HepG2 (cell line): ENCODE results near the gene OFD1. TPM values are rescaled to one million over a fixed set of nuclear protein-coding genes. Genes with fewer than 3 reads are reported as not detected.

Experiments
- ATAC-seq: fragments of 200-7000 bp; cut with Tn5 transposase; 3 replicates; pipeline ENCODE4 v1.9.1; 2020; ENCODE audit warnings: mild to moderate bottlenecking, moderate library complexity
- BruUV-seq: library from RNA; stranded (reverse); fragments of 400-500 nt; replicated peaks from 2 replicates; lab custom pipeline; 2021; lab: Mats Ljungman, UMichigan
- CTCF ChIA-PET: fragments of 300-600 bp; formaldehyde crosslinking; extraction: SDS; loops from one replicate; lab custom pipeline; 2021; ENCODE audit warnings: low total read pairs, inconsistent platforms, low intra/inter-chr PET ratio; lab: Yijun Ruan, JAX
- POLR2A ChIA-PET: fragments of 350-600 bp; sonication (Branson Sonifier 250); formaldehyde crosslinking; loops from one replicate; lab custom pipeline; 2020; ENCODE audit warnings: antibody characterized with exemption, inconsistent platforms; lab: Yijun Ruan, JAX
- DNase-seq: peaks from one replicate; pipeline ENCODE4 v3.0.0-alpha.2; 2015; ENCODE audit warnings: low spot score
- FAIRE-seq: peaks from 3 replicates; lab custom pipeline; 2011; peaks lifted over from hg19 to GRCh38; lab: Jason Lieb, UNC
- H2AFZ ChIP-seq: one replicate; pipeline ENCODE4 v1.6.1; 2011; ENCODE audit warnings: low read length, inconsistent platforms
- H3K27ac ChIP-seq: fragments of 300-600 bp; 3 replicates; pipeline ENCODE4 v1.8.0; 2011; ENCODE audit warnings: mixed run types, mild to moderate bottlenecking, mixed read lengths, low read length, inconsistent platforms; ENCODE audit not compliant: insufficient read depth; ENCODE audit errors: extremely low read length
- H3K27me3 ChIP-seq, 2 experiments: fragments of 200-600 bp in 1 of 2; 2 replicates in 1 of 2; 3 replicates in 1 of 2; pipeline versions ENCODE4 v1.6.0 to v1.8.0; 2011; ENCODE audit warnings: low read length in 2 of 2, mild to moderate bottlenecking in 2 of 2, moderate library complexity in 2 of 2, inconsistent platforms in 1 of 2; ENCODE audit not compliant: insufficient read depth in 2 of 2, control insufficient read depth in 1 of 2
- H3K36me3 ChIP-seq, 2 experiments: fragments of 200-600 bp in 1 of 2; replicated peaks in 1 of 2; 2 replicates in 1 of 2; 3 replicates in 1 of 2; pipeline versions ENCODE4 v1.5.1 to v1.8.0; 2011; ENCODE audit warnings: low read length in 2 of 2, inconsistent platforms in 1 of 2; ENCODE audit not compliant: insufficient read depth in 2 of 2, control insufficient read depth in 1 of 2
- H3K4me1 ChIP-seq: 2 replicates; pipeline ENCODE4 v1.5.1; 2012; ENCODE audit warnings: low read length, inconsistent platforms; ENCODE audit not compliant: insufficient read depth
- H3K4me2 ChIP-seq: 2 replicates; pipeline ENCODE4 v1.6.0; 2011; ENCODE audit warnings: low read depth, low read length, inconsistent platforms
- H3K4me3 ChIP-seq, 3 experiments: fragments of 200-600 bp in 1 of 3; sonication (generic), shearing (Covaris generic) in 1 of 3; replicated peaks in 1 of 3; 2 replicates each; pipeline ENCODE4 v1.5.1; 2011 to 2016; ENCODE audit warnings: low read length in 3 of 3, inconsistent platforms in 2 of 3, low read depth in 2 of 3, mild to moderate bottlenecking in 2 of 3, control low read depth in 1 of 3, mixed read lengths in 1 of 3; ENCODE audit not compliant: insufficient read depth in 1 of 3
- H3K79me2 ChIP-seq: one replicate; pipeline ENCODE4 v1.6.1; 2011; ENCODE audit warnings: low read length, inconsistent platforms; ENCODE audit not compliant: insufficient read depth
- H3K9ac ChIP-seq: 2 replicates; pipeline ENCODE4 v1.6.0; 2011; ENCODE audit warnings: mild to moderate bottlenecking, low read depth, low read length, inconsistent platforms; ENCODE audit not compliant: insufficient read depth
- H3K9me3 ChIP-seq: 2 replicates; pipeline ENCODE4 v1.5.1; 2012; ENCODE audit warnings: mild to moderate bottlenecking, low read length
- H4K20me1 ChIP-seq: 2 replicates; pipeline ENCODE4 v1.6.0; 2011; ENCODE audit warnings: inconsistent platforms, mild to moderate bottlenecking, low read length, moderate library complexity; ENCODE audit not compliant: insufficient read depth
- BCL3 ChIP-seq: sonication (generic); formaldehyde crosslinking; IDR thresholded peaks from 2 replicates; pipeline ENCODE4 v1.5.1; 2020; ENCODE audit warnings: mild to moderate bottlenecking, missing genetic modification reagents, moderate library complexity
- HINFP ChIP-seq: sonication (generic); formaldehyde crosslinking; IDR thresholded peaks from 2 replicates; pipeline ENCODE4 v1.4.0; 2020; ENCODE audit warnings: low read depth, mild to moderate bottlenecking, missing genetic modification reagents
- KLF16 ChIP-seq, 2 experiments: sonication (generic) in 1 of 2; formaldehyde crosslinking in 1 of 2; IDR thresholded peaks; 2 replicates each; pipeline versions ENCODE4 v1.6.1 to v1.8.0; 2016 to 2023; ENCODE audit warnings: missing genetic modification reagents in 2 of 2, missing compliant biosample characterization in 1 of 2
- MYNN ChIP-seq: sonication (generic); formaldehyde crosslinking; IDR thresholded peaks from 2 replicates; pipeline ENCODE4 v1.4.0; 2020; ENCODE audit warnings: mild to moderate bottlenecking, low read depth, missing genetic modification reagents
- SYNCRIP ChIP-seq: fragments of 200-400 bp; formaldehyde crosslinking; IDR thresholded peaks from 2 replicates; pipeline ENCODE4 v1.6.1; 2018; ENCODE audit warnings: mild to moderate bottlenecking, low read depth, low read length; ENCODE audit not compliant: insufficient read depth
- ZC3H13 ChIP-seq: sonication (generic); formaldehyde crosslinking; IDR thresholded peaks from 2 replicates; pipeline ENCODE4 v1.8.1; 2023; ENCODE audit warnings: mild to moderate bottlenecking, missing genetic modification reagents, moderate library complexity
- ZNF512B ChIP-seq: sonication (generic); formaldehyde crosslinking; IDR thresholded peaks from 2 replicates; pipeline ENCODE4 v1.5.1; 2020; ENCODE audit warnings: missing genetic modification reagents, mild to moderate bottlenecking, borderline replicate concordance
- ZNF672 ChIP-seq: sonication (generic); formaldehyde crosslinking; IDR thresholded peaks from 2 replicates; pipeline ENCODE4 v1.8.1; 2022; ENCODE audit warnings: missing genetic modification reagents
- ZNF709 ChIP-seq: sonication (generic); formaldehyde crosslinking; IDR thresholded peaks from 2 replicates; pipeline ENCODE4 v1.5.0; 2020; ENCODE audit warnings: mild to moderate bottlenecking, missing genetic modification reagents
- ZXDC ChIP-seq: sonication (generic); formaldehyde crosslinking; IDR thresholded peaks from 2 replicates; pipeline ENCODE4 v1.5.0; 2020; ENCODE audit warnings: mild to moderate bottlenecking, missing genetic modification reagents
- WGBS: methylation state at CpG from one replicate; pipeline ENCODE4 v1.1.6; 2017; ENCODE audit warnings: low lambda C conversion rate; 5-methylcytosine and 5-hydroxymethylcytosine counted together
- in situ Hi-C: cut with HindIII; loops from 2 replicates; pipeline ENCODE4 v1.10.0; 2017; ENCODE audit warnings: low pct_unique_long_range_greater_than_20kb; ENCODE audit not compliant: extremely low pct_ligation_motif_present
- intact Hi-C: fragments of 100-400 bp; cut with micrococcal nuclease; formaldehyde crosslinking; loops from one replicate; pipeline ENCODE4 v1.10.0; 2022; ENCODE audit not compliant: unreplicated experiment
- polyA plus RNA-seq, 8 experiments: library from polyadenylated mRNA; depleted of rRNA in 3 of 8; stranded (reverse) in 7 of 8; unstranded in 1 of 8; fragments of >200 nt; fragmentation: Illumina TruSeq in 4 of 8; extraction: Trizol in 4 of 8; gene quantifications; 2 replicates each; pipeline versions ENCODE4 v1.2.1 to v1.2.3, GENCODE V29; 2011 to 2016; ENCODE audit warnings: low read depth in 4 of 8, missing spikeins in 1 of 8, mixed read lengths in 1 of 8; ENCODE audit not compliant: insufficient read depth in 1 of 8
- total RNA-seq, 5 experiments: library from RNA; depleted of rRNA; stranded (reverse); fragments of >200 nt; fragmentation: Illumina TruSeq; extraction: Trizol; gene quantifications; 2 replicates each; pipeline ENCODE4 v1.2.3, GENCODE V29; 2016; ENCODE audit warnings: low read depth in 1 of 5

Gene OFD1
- total and polyA plus RNA-seq, 2 of the 13 experiments (the other 11 are each of a cell fraction or from before 2014, with no cell fraction given): 14.9 to 16.4 TPM

GRCh38 chrX:13780868-13781427 is 46.4 kb downstream of the OFD1 start (continued):
- TF ChIP-seq ZNF512B (no peak), ZC3H13 (CRISPR knock-in tag) (no peak), BCL3 (no peak)

GRCh38 chrX:13786048-13786447 is 51.5 kb downstream of the OFD1 start:
- no peak overlapping the region for H3K4me2 ChIP-seq
- no peaks in the 10 kb centered on the region for H3K4me1 ChIP-seq
- H3K27me3 ChIP-seq: 0 out of 5 replicates have a peak, but pooled peaks cover 0 to 4% of the 10 kb centered on the region in 2 experiments
- H2AFZ ChIP-seq: no peak overlapping the region
- in situ Hi-C loops (no loop called here), intact Hi-C loops (no loop called here)
- H4K20me1 ChIP-seq: no peaks in the 10 kb centered on the region
- ATAC-seq (no peak), FAIRE-seq (no peak), DNase-seq (no peak)
- BruUV-seq: no TSS peak
- POLR2A ChIA-PET: no interaction called here
- 3% methylated on average over 5 of the region's 8 CpGs for WGBS
- no peak overlapping the region for H3K4me3 ChIP-seq
- no peaks in the 10 kb centered on the region for H3K79me2 ChIP-seq
- H3K9ac ChIP-seq: no peak overlapping the region
- no peak overlapping the region for H3K27ac ChIP-seq
- H3K36me3 ChIP-seq: no peaks in the 10 kb centered on the region
- H3K9me3 ChIP-seq: no peaks in the 10 kb centered on the region
- CTCF ChIA-PET: no interaction called here
- no peak for TF ChIP-seq KLF16 (CRISPR knock-in tag; IDR thresholded peaks at IDR 0.05)
- TF ChIP-seq ZXDC (CRISPR knock-in tag): no peak
- no peak for TF ChIP-seq ZNF709 (CRISPR knock-in tag)
- TF ChIP-seq MYNN (CRISPR knock-in tag): no peak
- no peak for TF ChIP-seq HINFP (CRISPR knock-in tag)
- no peak for TF ChIP-seq ZNF672
- no peak for TF ChIP-seq SYNCRIP
